HG03575 (cell line): Measurements from ENCODE around the gene FREY1.

Source experiments
- ATAC-seq: cut with Tn5 transposase; IDR thresholded peaks from one replicate; pipeline ENCODE4 v1.9.1; 2021; ENCODE audit not compliant: unreplicated experiment, insufficient number of reproducible peaks, low FRiP score; ENCODE audit errors: extremely low read depth

The FREY1 gene

GRCh38 chr11:45899448-45900174, 7.5 kb downstream of the FREY1 start:
- ATAC-seq = no peak

- ATAC-seq = no peak
Observed at GRCh38 chr11:45899086-45899447, 8.0 kb downstream of the FREY1 start.

- no peak for ATAC-seq
Observed at GRCh38 chr11:45897556-45897955, 9.5 kb downstream of the FREY1 start.

- ATAC-seq = no peak
Observed at GRCh38 chr11:45896422-45896984, 10.6 kb downstream of the FREY1 start.

GRCh38 chr11:45895553-45896259, 11.4 kb downstream of the FREY1 start:
- ATAC-seq = no peak

GRCh38 chr11:45894555-45895247, 12.4 kb downstream of the FREY1 start:
- no peak for ATAC-seq

GRCh38 chr11:45892856-45893255, 14.2 kb downstream of the FREY1 start:
- ATAC-seq = no peak

- ATAC-seq = no peak
Observed at GRCh38 chr11:45890886-45891550, 16.1 kb downstream of the FREY1 start.

- no peak for ATAC-seq
Observed at GRCh38 chr11:45889966-45890365, 17.1 kb downstream of the FREY1 start.

GRCh38 chr11:45889555-45889954, 17.5 kb downstream of the FREY1 start:
- no peak for ATAC-seq

GRCh38 chr11:45887587-45887986, 19.5 kb downstream of the FREY1 start:
- no peak for ATAC-seq

- no peak for ATAC-seq
Observed at GRCh38 chr11:45886816-45887520, 20.1 kb downstream of the FREY1 start.

GRCh38 chr11:45885921-45886721, 20.9 kb downstream of the FREY1 start:
- ATAC-seq = no peak

- no peak for ATAC-seq
Observed at GRCh38 chr11:45885274-45885920, 21.7 kb downstream of the FREY1 start, which contains the start of gene MAPK8IP1. Gene MAPK8IP1 (plus strand): TSS chr11:45885651. CDS start chr11:45885821, 170 bp downstream.

GRCh38 chr11:45884596-45885185, 22.4 kb downstream of the FREY1 start:
- ATAC-seq = no peak

GRCh38 chr11:45881708-45882368, 25.2 kb downstream of the FREY1 start:
- ATAC-seq = no peak
